Posterior vena cava (tissue), 2 donors: ENCODE measurements around the gene IGSF9B. TPM values are rescaled to one million over a fixed set of nuclear protein-coding genes. Genes with fewer than 3 reads are reported as not detected.

Experiments used
- DNase-seq: peaks from one replicate; pipeline ENCODE4 v3.0.0-alpha.2; 2020; ENCODE audit warnings: low spot score
- intact Hi-C, 2 donors: fragments of 100-400 bp; cut with DNase I; formaldehyde crosslinking; loops; one replicate each; pipeline versions ENCODE4 v1.14.1 to v1.14.2; 2022 to 2023
- total RNA-seq, 2 donors: library from RNA; stranded (reverse); fragmentation: NEBNext Ultra II Directional; extraction: Animal tissue kit (Norgen Biotek cat#: 25700); gene quantifications; one replicate each; pipeline ENCODE4 v1.2.1, GENCODE V29; 2021
- donor health status: DM: yes; HTN: yes; CAD: no.
- donor health status: DM: yes; HTN: yes; CAD: no.

IGSF9B gene
- total RNA-seq, 2 donors from 2014 or later: 45.0 to 57.8 TPM

- DNase-seq: no peak
- intact Hi-C loops: loop anchor here in 1 of 2 donors (1.0 to 2.0 kb wide), 2 partner anchors 39 to 59 kb away; no protein-coding TSS in a partner anchor
Observed at GRCh38 chr11:133985981-133986944, 29.5 kb upstream of the IGSF9B start.

GRCh38 chr11:133984828-133985227 lies 28.1 kb upstream of the IGSF9B start:
- no peak for DNase-seq
- intact Hi-C loops: loop anchor here in 1 of 2 donors (1.0 to 2.0 kb wide), 2 partner anchors 40 to 58 kb away; no protein-coding TSS in a partner anchor

- DNase-seq: no peak
- intact Hi-C loops: loop anchor here in 1 of 2 donors (2.0 kb wide), 1 partner anchor 57 kb away; no protein-coding TSS in a partner anchor
Observed at GRCh38 chr11:133983660-133984316, 27.0 kb upstream of the IGSF9B start.

- intact Hi-C loops: no loop called here
- DNase-seq: no peak
Observed at GRCh38 chr11:133982876-133983275, 26.1 kb upstream of the IGSF9B start.

- intact Hi-C loops: no loop called here
- no peak for DNase-seq
Observed at GRCh38 chr11:133982151-133982550, 25.4 kb upstream of the IGSF9B start.

- DNase-seq: no peak
- intact Hi-C loops: no loop called here
Observed at GRCh38 chr11:133981156-133981555, 24.4 kb upstream of the IGSF9B start.

GRCh38 chr11:133980665-133981064 lies 23.9 kb upstream of the IGSF9B start:
- intact Hi-C loops: no loop called here
- no peak for DNase-seq

GRCh38 chr11:133978794-133979193 lies 22.0 kb upstream of the IGSF9B start:
- intact Hi-C loops: no loop called here
- DNase-seq: no peak

GRCh38 chr11:133977067-133977677 lies 20.4 kb upstream of the IGSF9B start:
- DNase-seq: no peak
- intact Hi-C loops: no loop called here

- no peak for DNase-seq
- intact Hi-C loops: no loop called here
Observed at GRCh38 chr11:133975488-133975849, 18.7 kb upstream of the IGSF9B start.

GRCh38 chr11:133974836-133975487 lies 18.2 kb upstream of the IGSF9B start:
- no peak for DNase-seq
- intact Hi-C loops: no loop called here

GRCh38 chr11:133971881-133972280 lies 15.1 kb upstream of the IGSF9B start:
- DNase-seq: no peak
- intact Hi-C loops: no loop called here

GRCh38 chr11:133969112-133969511 lies 12.3 kb upstream of the IGSF9B start:
- no peak for DNase-seq
- intact Hi-C loops: loop anchor here in 1 of 2 donors (10.0 kb wide), 1 partner anchor 76 kb away; no protein-coding TSS in a partner anchor

- intact Hi-C loops: loop anchor here in 1 of 2 donors (10.0 kb wide), 1 partner anchor 77 kb away; no protein-coding TSS in a partner anchor
- DNase-seq: no peak
Observed at GRCh38 chr11:133968300-133968699, 11.5 kb upstream of the IGSF9B start.

GRCh38 chr11:133967599-133968238 lies 11.0 kb upstream of the IGSF9B start:
- intact Hi-C loops: loop anchor here in 1 of 2 donors (10.0 kb wide), 1 partner anchor 77 kb away; no protein-coding TSS in a partner anchor
- DNase-seq: no peak

- intact Hi-C loops: loop anchor here in 1 of 2 donors (10.0 kb wide), 1 partner anchor 78 kb away; no protein-coding TSS in a partner anchor
- no peak for DNase-seq
Observed at GRCh38 chr11:133966921-133967598, 10.3 kb upstream of the IGSF9B start.

GRCh38 chr11:133966172-133966651 lies 9.4 kb upstream of the IGSF9B start:
- intact Hi-C loops: loop anchor here in 1 of 2 donors (10.0 kb wide), 1 partner anchor 79 kb away; no protein-coding TSS in a partner anchor

More at GRCh38 chr11:133966172-133966651, 9.4 kb upstream of the IGSF9B start:
- no peak for DNase-seq
